Measurements from ENCODE around the gene PPP4R2. TPM values are rescaled to one million over a fixed set of nuclear protein-coding genes. Genes with fewer than 3 reads are reported as not detected.

Gene PPP4R2
- total RNA-seq, 1 experiment from 2014 or later: 67.7 TPM

- DNase-seq (ENCODE audit: low read depth, low spot score): no peak
- in situ Hi-C loops (cut with HindIII; ENCODE audit: low pct_unique_long_range_greater_than_20kb, low sequenced_read_pairs): loop anchor here (25.0 kb wide), 1 partner anchor 137 kb away; no protein-coding TSS in a partner anchor
Observed at GRCh38 chr3:73074781-73075180, 78.2 kb downstream of the PPP4R2 start.

DNA sequence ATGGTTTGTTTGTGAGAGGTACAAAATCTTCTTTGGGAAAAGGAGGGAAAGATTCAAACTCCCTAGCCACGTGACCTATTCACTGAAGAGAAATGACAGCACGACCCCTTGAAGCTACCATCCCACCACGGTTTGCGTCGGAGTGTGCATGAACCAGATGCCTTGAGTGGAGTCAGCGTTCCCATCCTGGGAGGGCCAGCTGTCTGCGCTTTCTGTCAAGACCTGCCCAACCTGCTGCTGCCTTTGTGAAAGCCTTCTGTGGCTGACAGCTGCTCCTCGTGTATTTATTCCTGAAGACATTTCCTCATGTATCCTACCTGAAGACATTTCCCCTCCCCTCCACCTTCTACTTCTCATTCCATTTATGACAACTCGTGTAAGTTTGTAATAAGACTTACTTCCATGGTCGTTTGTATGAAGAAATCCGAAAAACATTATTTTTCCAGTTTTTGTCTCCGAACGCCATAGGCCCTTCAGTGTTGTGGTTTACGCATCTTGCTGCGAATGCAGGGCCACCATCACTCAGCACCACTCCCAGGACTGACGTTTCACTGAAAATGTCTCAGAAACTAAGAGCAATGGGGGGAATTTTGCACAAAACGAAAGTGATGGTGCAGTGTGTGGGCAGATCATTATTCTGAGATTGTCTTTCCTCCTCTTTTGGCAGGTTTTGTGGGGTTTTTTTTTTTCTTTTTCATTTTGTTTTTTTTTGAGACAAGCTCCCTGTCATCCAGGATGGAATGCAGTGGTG lies 83.8 kb downstream of the PPP4R2 start:
- in situ Hi-C loops (cut with HindIII; ENCODE audit: low pct_unique_long_range_greater_than_20kb, low sequenced_read_pairs): no loop called here
- DNase-seq (ENCODE audit: low read depth, low spot score): no peak

DNA sequence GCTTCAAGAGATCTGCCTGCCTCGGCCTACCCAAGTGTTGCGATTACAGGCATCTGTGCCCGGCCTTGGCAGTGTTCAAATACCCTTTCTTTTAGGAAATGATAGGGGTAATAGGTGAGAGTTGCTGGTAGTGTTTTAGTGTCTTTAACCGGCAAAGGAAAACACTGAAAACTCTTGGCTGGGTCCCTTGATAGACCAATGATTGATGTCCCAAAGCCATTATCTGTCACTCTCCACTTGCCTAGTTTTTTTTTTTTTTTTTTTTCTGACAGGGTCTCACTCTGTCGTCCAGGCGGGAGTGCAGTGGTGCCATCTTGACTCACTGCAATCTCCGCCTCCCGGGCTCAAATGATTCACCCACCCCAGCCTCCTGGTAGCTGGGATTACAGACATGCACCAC lies 84.5 kb downstream of the PPP4R2 start:
- in situ Hi-C loops (cut with HindIII; ENCODE audit: low pct_unique_long_range_greater_than_20kb, low sequenced_read_pairs): no loop called here
- DNase-seq (ENCODE audit: low read depth, low spot score): no peak

- in situ Hi-C loops (cut with HindIII; ENCODE audit: low pct_unique_long_range_greater_than_20kb, low sequenced_read_pairs): no loop called here
- no peak for DNase-seq (ENCODE audit: low read depth, low spot score)
Observed at GRCh38 chr3:73084170-73084569, 87.6 kb downstream of the PPP4R2 start.

- DNase-seq (ENCODE audit: low read depth, low spot score): peak; percentile 55
- in situ Hi-C loops (cut with HindIII; ENCODE audit: low pct_unique_long_range_greater_than_20kb, low sequenced_read_pairs): no loop called here
Observed at GRCh38 chr3:73086071-73086494, 89.5 kb downstream of the PPP4R2 start.

DNA sequence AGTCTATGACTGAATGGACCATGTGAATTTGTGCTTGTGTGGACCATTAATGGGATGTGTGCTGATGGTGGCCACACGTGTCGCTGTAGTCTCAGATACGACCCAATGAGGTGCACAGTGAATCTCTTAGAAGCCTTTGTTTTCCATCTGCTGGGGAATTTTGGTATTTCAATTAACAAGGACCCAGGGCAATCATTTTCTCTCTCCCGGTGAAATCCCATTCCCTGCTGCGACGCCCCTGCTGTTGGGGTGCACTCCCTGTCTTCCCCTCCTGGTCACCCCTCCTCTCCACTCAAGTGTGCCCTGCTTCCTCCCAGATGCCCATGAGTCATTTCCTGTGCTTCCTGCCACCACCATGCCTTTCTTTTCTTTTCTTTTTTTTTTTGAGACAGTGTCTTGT lies 97.5 kb downstream of the PPP4R2 start:
- peak; percentile 78 for DNase-seq (ENCODE audit: low read depth, low spot score)
- in situ Hi-C loops (cut with HindIII; ENCODE audit: low pct_unique_long_range_greater_than_20kb, low sequenced_read_pairs): no loop called here

DNA sequence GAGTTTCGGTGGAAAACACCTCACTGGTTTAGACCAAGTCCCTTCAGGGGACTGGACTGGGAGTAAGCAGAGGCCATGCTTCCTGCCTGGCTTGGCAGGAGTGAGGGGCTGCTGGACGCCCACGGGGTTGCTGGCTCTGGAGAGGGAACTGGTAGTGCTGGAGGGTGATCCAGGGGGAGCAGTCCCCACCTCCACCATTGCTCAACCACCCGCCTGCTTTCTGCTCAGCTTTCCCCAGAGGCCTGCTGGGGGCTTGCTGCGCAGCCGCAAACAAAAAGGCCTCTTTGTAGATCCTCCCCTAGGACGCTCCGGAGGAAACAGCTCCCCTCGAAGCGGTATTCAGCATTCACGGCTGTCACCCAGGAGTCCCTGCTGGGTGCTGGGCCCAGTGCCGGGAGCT lies 98.3 kb downstream of the PPP4R2 start:
- DNase-seq (ENCODE audit: low read depth, low spot score): peak; percentile 40
- in situ Hi-C loops (cut with HindIII; ENCODE audit: low pct_unique_long_range_greater_than_20kb, low sequenced_read_pairs): no loop called here

GRCh38 chr3:73096169-73096568 lies 99.6 kb downstream of the PPP4R2 start:
- DNase-seq (ENCODE audit: low read depth, low spot score): no peak
- in situ Hi-C loops (cut with HindIII; ENCODE audit: low pct_unique_long_range_greater_than_20kb, low sequenced_read_pairs): no loop called here

DNA sequence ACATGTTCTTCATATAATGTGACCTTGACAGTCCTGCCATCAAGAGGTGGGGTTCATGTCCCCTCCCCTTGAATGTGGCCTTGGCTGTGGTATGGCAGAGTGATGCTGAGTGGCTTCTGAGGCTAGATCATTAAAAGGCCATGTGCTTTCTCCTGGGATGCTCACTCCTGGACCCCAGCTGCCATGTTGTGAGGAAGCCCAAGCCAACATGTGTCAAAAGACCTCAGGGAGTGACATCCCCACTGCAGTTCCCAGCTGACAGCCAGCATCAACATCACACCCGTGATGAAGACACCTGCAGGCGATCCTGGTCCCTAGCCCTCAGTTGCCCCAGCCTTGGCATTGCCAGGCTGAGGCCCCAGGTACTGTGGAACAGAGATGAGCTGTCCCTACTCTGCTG lies 101.4 kb downstream of the PPP4R2 start:
- in situ Hi-C loops (cut with HindIII; ENCODE audit: low pct_unique_long_range_greater_than_20kb, low sequenced_read_pairs): no loop called here

GRCh38 chr3:73098873-73099272 lies 102.3 kb downstream of the PPP4R2 start:
- in situ Hi-C loops (cut with HindIII; ENCODE audit: low pct_unique_long_range_greater_than_20kb, low sequenced_read_pairs): no loop called here
- DNase-seq (ENCODE audit: low read depth, low spot score): no peak

More for the DNA sequence above, 101.4 kb downstream of the PPP4R2 start:
- DNase-seq (ENCODE audit: low read depth, low spot score): no peak

DNA sequence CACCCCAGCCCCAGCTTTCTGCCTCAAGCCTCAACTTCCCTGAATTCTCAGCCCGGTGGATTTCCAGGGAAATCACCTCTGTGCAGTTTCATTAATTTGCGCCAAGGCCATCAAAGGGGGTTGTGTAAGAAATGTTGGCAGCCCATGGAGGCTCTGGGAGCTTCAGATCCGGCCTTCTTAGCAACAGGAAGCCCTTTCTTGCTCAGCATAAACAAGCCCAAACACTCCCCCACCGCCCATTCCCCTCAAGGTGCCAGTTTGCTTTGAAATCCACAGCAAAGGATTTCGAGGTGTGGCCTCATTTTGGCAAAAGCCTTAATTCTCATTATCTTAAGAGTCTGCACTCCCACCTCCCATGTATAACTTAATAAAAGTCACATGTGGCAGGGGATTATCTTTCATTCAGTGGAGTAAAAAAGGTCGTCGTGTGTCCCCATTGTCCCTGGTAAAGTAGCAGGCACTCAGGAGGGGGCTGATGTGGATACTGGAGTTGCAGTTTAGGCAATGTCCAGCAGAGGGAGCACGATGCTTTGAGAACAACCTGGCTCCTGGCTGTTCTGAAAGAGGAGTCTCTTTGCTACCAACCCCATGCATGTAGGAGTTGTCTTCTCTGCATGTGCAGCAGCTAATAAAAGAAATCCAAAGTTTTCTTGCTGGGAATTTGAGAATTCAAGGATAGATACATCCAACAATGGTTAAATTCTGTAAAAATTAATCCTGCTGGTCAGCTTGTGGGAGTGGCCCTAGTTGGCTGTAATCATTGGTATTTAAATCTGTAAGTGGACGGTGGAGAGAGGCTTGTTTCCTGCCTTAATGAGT lies 104.3 kb downstream of the PPP4R2 start:
- in situ Hi-C loops (cut with HindIII; ENCODE audit: low pct_unique_long_range_greater_than_20kb, low sequenced_read_pairs): no loop called here
- peak; percentile 88 for DNase-seq (ENCODE audit: low read depth, low spot score)

DNA sequence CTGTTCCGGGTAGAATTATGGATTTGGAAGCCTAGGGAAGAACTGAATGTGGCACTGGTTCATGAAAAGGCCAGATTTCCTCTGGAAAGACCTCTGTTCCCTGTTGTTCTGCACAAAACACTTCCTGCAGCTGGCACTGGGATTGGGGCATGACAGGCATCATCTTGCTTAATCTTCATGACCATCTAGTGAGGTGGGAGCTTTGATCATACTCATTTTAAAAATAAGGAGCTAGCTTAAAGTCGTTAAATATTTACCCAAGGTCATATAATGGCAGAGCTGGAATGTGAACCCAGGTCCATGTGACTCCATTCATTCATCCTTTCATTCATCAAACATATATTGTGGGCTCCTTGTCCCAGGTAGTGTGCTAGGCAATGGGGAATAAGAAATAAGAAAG lies 105.3 kb downstream of the PPP4R2 start:
- in situ Hi-C loops (cut with HindIII; ENCODE audit: low pct_unique_long_range_greater_than_20kb, low sequenced_read_pairs): no loop called here
- DNase-seq (ENCODE audit: low read depth, low spot score): no peak

DNA sequence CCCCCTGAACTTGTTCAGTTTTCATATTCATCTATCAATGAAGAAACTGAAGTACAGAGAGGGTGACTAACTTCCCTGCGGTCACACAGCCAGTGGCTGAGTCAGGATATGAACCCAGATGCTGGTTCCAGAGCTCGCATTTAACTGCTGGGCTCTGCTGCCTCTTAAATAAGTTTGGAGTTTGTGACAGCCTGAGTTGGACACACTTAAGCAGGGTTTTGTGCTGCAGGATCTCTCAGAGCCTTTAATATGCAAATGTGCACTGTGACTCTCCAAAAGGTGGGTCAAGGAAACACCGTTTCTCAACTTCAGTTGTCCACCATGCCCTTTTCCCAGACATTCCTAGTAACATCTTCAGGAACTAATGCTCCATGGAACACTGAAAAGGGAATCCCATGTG lies 110.6 kb downstream of the PPP4R2 start:
- no peak for DNase-seq (ENCODE audit: low read depth, low spot score)
- in situ Hi-C loops (cut with HindIII; ENCODE audit: low pct_unique_long_range_greater_than_20kb, low sequenced_read_pairs): no loop called here

- in situ Hi-C loops (cut with HindIII; ENCODE audit: low pct_unique_long_range_greater_than_20kb, low sequenced_read_pairs): no loop called here
- no peak for DNase-seq (ENCODE audit: low read depth, low spot score)
Observed at GRCh38 chr3:73107676-73108187, 111.1 kb downstream of the PPP4R2 start.

GRCh38 chr3:73108750-73109149 lies 112.1 kb downstream of the PPP4R2 start:
- in situ Hi-C loops (cut with HindIII; ENCODE audit: low pct_unique_long_range_greater_than_20kb, low sequenced_read_pairs): no loop called here
- DNase-seq (ENCODE audit: low read depth, low spot score): no peak

- in situ Hi-C loops (cut with HindIII; ENCODE audit: low pct_unique_long_range_greater_than_20kb, low sequenced_read_pairs): no loop called here
- no peak for DNase-seq (ENCODE audit: low read depth, low spot score)
Observed at GRCh38 chr3:73110530-73110929, 113.9 kb downstream of the PPP4R2 start.

DNA sequence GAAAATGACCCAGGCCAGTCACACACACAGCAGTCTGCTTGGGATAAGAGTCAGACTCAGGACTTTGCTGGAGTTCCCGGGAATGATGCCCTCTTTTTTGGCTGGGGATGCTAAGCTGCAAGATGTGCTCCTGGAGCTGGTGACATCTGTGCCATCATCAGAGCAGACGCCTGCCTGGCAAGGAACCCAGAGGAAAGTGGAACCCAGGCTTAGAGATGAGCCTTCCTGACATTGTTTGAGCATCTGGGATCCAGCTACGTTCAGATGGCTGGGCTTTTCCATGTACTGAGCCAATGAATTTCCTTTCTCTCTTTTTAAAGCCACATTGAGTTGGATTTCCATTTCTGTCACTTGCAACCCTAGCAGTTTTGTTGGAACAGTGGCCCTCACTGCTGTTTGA lies 118.1 kb downstream of the PPP4R2 start:
- no peak for DNase-seq (ENCODE audit: low read depth, low spot score)
- in situ Hi-C loops (cut with HindIII; ENCODE audit: low pct_unique_long_range_greater_than_20kb, low sequenced_read_pairs): no loop called here

- no peak for DNase-seq (ENCODE audit: low read depth, low spot score)
- in situ Hi-C loops (cut with HindIII; ENCODE audit: low pct_unique_long_range_greater_than_20kb, low sequenced_read_pairs): no loop called here
Observed at GRCh38 chr3:73115806-73116205, 119.2 kb downstream of the PPP4R2 start.
